ENCODE results near the gene SLC26A8.

SLC26A8 gene

GRCh38 chr6:36069573-36069972 lies 45.1 kb upstream of the SLC26A8 start:
- no peak overlapping the region for H3K27ac Mint-ChIP-seq
- TF ChIP-seq, protein P1, sequence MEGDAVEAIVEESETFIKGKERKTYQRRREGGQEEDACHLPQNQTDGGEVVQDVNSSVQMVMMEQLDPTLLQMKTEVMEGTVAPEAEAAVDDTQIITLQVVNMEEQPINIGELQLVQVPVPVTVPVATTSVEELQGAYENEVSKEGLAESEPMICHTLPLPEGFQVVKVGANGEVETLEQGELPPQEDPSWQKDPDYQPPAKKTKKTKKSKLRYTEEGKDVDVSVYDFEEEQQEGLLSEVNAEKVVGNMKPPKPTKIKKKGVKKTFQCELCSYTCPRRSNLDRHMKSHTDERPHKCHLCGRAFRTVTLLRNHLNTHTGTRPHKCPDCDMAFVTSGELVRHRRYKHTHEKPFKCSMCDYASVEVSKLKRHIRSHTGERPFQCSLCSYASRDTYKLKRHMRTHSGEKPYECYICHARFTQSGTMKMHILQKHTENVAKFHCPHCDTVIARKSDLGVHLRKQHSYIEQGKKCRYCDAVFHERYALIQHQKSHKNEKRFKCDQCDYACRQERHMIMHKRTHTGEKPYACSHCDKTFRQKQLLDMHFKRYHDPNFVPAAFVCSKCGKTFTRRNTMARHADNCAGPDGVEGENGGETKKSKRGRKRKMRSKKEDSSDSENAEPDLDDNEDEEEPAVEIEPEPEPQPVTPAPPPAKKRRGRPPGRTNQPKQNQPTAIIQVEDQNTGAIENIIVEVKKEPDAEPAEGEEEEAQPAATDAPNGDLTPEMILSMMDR (IDR thresholded peaks at IDR 0.05; ENCODE audit: unreplicated experiment in 3 of 3), result no peak
- peaks cover 34% of the 10 kb centered on the region for H3K4me1 Mint-ChIP-seq
- H3K9me3 Mint-ChIP-seq, result no peaks in the 10 kb centered on the region
- H3K36me3 Mint-ChIP-seq (ENCODE audit: low read depth), result no peaks in the 10 kb centered on the region
- H3K4me3 Mint-ChIP-seq, result no peak overlapping the region
- no peaks in the 10 kb centered on the region for H3K27me3 Mint-ChIP-seq (ENCODE audit: low read depth)

DNA sequence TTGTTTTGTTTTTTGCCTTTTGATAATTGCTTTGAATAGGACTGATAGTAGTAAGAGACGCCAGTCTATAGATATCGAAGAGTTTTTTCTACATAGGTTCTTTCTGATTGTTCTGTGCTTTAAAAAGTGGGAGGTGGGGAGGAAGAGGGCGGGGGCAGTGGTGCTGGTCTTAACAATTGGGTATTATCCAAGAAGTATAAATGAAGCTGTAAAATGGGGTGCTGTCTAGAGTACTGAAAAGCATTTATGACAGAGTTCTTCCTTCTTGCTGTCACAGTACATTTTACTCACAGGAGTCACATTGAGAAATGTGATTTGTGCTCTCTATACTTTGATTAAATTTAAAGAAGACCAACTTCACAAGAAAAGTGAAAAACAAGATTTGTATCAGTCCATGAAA lies 44.1 kb upstream of the SLC26A8 start:
- Mint-ChIP-seq H3K9me3 (no peaks in the 10 kb centered on the region), H3K36me3 (ENCODE audit: low read depth) (no peaks in the 10 kb centered on the region), H3K4me3 (no peak overlapping the region), H3K4me1 (peaks cover 37% of the 10 kb centered on the region), H3K27me3 (ENCODE audit: low read depth) (no peaks in the 10 kb centered on the region), H3K27ac (no peak overlapping the region)
- TF ChIP-seq, protein P1 (IDR thresholded peaks at IDR 0.05; ENCODE audit: unreplicated experiment in 3 of 3), result no peak

DNA sequence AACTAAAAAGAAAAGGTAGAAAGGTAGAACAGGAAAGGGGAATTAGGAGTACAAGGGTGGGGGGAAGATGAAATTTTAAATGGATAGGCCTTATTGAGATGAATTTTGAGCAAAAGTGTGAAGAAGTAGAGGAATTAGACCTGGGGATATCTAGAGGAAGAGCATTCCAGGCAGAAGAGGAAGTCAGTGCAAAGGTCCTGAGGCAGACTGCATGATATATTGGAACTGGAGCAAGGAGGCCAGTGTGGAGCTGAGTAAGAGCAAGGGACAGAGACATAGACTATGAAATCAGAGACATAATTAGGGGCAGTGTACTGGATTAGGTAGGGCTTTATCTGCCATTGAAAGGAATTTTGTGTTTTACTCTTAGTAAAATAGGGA lies 43.6 kb upstream of the SLC26A8 start:
- Mint-ChIP-seq H3K9me3 (no peaks in the 10 kb centered on the region), H3K4me1 (peaks cover 37% of the 10 kb centered on the region), H3K27me3 (ENCODE audit: low read depth) (no peaks in the 10 kb centered on the region), H3K27ac (no peak overlapping the region), H3K4me3 (no peak overlapping the region), H3K36me3 (ENCODE audit: low read depth) (no peaks in the 10 kb centered on the region)
- TF ChIP-seq, protein P1 (IDR thresholded peaks at IDR 0.05; ENCODE audit: unreplicated experiment in 3 of 3), result no peak

GRCh38 chr6:36067374-36068011 lies 43.1 kb upstream of the SLC26A8 start:
- Mint-ChIP-seq H3K4me3 (no peak overlapping the region), H3K9me3 (no peaks in the 10 kb centered on the region), H3K36me3 (ENCODE audit: low read depth) (no peaks in the 10 kb centered on the region), H3K27me3 (ENCODE audit: low read depth) (no peaks in the 10 kb centered on the region), H3K27ac (peak overlapping the region in 1 of 3 experiments; percentile 25), H3K4me1 (peaks cover 37% of the 10 kb centered on the region)
- TF ChIP-seq, protein P1 (IDR thresholded peaks at IDR 0.05; ENCODE audit: unreplicated experiment in 3 of 3), result no peak

GRCh38 chr6:36066817-36067216 lies 42.4 kb upstream of the SLC26A8 start:
- no peaks in the 10 kb centered on the region for H3K9me3 Mint-ChIP-seq
- TF ChIP-seq, protein P1 (IDR thresholded peaks at IDR 0.05; ENCODE audit: unreplicated experiment in 3 of 3), result no peak
- peaks cover 37% of the 10 kb centered on the region for H3K4me1 Mint-ChIP-seq
- H3K27me3 Mint-ChIP-seq (ENCODE audit: low read depth), result no peaks in the 10 kb centered on the region
- no peaks in the 10 kb centered on the region for H3K36me3 Mint-ChIP-seq (ENCODE audit: low read depth)
- peak overlapping the region in 2 of 3 experiments; percentile 2 to 14 for H3K27ac Mint-ChIP-seq
- H3K4me3 Mint-ChIP-seq, result no peak overlapping the region

- TF ChIP-seq, protein P1 (IDR thresholded peaks at IDR 0.05; ENCODE audit: unreplicated experiment in 3 of 3), result no peak
- Mint-ChIP-seq H3K27me3 (ENCODE audit: low read depth) (no peaks in the 10 kb centered on the region), H3K4me3 (no peak overlapping the region), H3K4me1 (peaks cover 37% of the 10 kb centered on the region), H3K36me3 (ENCODE audit: low read depth) (peaks cover 3% of the 10 kb centered on the region), H3K27ac (peak overlapping the region in 2 of 3 experiments; percentile 14 to 63), H3K9me3 (no peaks in the 10 kb centered on the region)
Observed at GRCh38 chr6:36065916-36066315, 41.5 kb upstream of the SLC26A8 start.
